NCI-H1105 (cell line): ENCODE results near the gene PHF12.
A peak's percentile ranks its signal among the peaks of the same experiment; 100 is the strongest.
"Not testable (repeated sequence)": the region's sequence is repeated elsewhere in the genome, so short reads cannot be mapped to it uniquely, and the experiment has no call there.

Source experiments
- DNase-seq: peaks from one replicate; lab custom pipeline; 2025; lab: John Stamatoyannopoulos, UW

PHF12 gene

GRCh38 chr17:28953444-28954118 is 2.3 kb upstream of the PHF12 start:
- DNase-seq: peak; percentile 40

- DNase-seq: peak; percentile 98
Observed at GRCh38 chr17:28951991-28952975, 965 bp upstream of the PHF12 start.

DNA sequence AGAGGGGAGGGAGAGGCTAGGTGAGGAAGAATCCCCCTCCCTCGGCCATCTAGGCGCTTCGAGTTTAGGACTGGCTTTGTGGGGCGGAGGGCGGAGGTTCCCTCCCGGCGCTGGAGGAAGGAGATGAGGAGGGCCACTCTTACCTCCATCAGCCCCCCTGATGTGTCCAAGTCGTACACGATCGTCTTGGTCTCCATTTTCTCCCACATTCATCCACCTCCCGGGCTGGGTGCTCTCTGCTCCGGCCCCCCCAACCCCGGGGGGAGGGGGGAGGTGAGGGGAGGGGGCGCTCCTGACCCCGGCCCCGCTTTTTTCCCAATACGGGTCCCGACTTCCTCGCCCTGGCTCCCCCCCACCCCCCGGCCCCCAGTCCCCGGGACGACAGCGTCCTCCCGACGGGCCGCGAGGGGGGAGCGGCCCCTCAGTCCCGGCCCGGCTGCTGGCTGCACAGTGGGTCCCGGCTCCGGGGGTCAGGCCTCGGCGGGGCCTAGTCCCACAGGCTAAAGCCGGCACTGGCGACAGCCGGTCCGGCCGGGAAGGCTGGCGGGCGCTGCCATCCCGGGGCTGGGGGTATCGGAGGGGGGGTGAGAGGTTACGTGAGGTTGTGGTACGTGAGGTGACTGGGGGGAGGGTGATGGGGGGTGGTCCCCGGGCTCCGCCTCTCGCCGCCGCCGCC is 428 bp downstream of the PHF12 start:
- DNase-seq: no peak

DNA sequence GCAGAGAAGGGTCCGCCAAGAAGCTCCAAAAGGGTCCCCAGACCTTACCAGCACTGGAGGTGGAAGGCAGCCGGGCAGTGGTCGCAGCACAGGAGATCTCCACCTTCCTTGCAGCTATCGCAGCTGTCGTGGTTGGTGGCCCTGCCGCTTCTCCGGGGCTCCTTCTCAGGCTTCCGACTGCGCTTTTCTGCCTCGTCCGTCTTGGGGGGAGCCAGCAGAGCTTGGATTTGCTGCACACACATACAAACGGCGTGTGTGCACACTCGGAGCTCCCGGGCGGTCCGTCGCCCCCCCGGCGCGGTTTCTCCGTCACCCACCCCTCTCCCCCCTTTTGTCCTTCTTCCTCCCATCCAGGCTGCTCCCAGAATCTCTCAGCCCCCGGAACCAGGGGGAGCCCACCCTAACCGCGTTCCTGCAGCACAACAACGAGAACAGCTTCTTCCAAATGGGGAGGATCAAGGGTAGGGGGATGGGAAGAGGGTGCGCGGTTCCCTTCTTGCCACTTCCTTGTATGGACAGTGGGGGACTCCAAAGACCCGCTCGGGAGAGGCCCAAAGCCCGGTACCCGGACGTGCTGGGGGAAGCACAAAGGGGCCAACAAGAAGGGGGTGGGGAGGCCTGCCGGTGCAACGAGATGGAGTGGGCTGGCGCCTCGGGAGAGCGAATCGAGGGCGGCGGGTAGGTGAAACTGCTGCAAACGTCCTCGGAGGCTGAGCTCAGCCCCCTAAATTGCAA is 1.1 kb downstream of the PHF12 start:
- DNase-seq: no peak

DNA sequence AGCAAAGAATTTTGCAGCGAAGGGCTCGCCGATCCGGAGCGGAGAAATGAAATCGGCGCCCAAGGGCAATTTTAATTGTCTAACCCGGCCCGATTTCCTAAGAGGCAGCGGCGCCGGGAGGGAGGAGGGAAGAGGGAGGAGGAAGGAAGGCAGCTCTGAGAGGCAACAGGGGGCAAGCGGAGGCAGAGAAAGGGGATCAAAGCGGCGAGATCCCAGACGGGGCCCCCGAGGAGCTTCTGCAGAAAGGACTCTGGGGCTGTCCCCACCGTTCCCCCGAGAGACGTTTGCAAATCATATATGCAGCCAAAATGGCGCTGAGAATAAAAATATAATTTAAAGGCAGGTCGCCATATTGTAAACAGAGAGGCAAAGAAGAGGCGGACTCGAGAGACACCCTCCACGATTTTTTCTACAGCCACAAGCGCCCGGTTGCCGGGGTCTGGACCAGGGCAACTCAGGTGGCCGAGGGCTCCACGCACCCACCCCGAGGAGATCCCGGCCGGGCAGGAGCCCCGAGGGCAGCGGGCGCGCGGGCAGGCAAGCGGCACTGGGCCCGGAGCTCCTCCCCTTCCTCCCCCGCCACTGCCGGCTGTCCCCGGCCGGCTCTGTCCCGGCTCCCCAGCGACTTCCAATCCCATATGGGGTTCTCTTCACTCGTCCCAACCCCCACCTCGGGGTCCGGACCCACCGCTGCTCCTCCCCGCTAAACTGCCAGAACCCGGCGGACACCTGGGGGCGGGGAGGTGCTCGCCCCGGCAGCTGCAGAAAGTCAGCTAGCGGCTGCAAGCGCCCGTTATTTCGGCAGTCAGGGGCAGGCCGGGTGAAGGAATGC is 1.9 kb downstream of the PHF12 start:
- DNase-seq: no peak

GRCh38 chr17:28948873-28949184 is 2.5 kb downstream of the PHF12 start:
- DNase-seq: peak; percentile 13

- DNase-seq: no peak
Observed at GRCh38 chr17:28948342-28948741, 3.0 kb downstream of the PHF12 start.

DNA sequence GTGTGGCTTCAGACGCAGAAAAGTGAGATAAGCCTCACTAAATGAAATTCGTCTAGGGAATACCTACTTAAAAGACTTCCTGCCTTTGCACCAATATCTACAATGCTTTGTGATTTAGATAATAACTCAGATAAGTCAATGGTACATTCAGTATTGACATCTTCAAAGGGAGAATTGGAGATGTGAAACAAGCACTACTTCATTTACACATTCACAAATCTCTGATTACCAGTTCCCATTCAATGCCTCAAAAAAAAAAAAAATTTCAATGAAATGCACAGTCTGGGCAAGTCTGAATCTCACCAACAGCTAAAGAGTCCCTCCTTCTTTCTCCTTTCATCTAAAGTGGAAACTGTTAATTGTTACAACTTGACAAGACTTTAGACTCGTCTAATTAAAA is 3.7 kb downstream of the PHF12 start:
- DNase-seq: no peak

GRCh38 chr17:28946239-28946638 is 5.1 kb downstream of the PHF12 start:
- no peak for DNase-seq

- no peak for DNase-seq
Observed at GRCh38 chr17:28944862-28945741, 6.2 kb downstream of the PHF12 start.

- no peak for DNase-seq
Observed at GRCh38 chr17:28944343-28944742, 7.0 kb downstream of the PHF12 start.

DNA sequence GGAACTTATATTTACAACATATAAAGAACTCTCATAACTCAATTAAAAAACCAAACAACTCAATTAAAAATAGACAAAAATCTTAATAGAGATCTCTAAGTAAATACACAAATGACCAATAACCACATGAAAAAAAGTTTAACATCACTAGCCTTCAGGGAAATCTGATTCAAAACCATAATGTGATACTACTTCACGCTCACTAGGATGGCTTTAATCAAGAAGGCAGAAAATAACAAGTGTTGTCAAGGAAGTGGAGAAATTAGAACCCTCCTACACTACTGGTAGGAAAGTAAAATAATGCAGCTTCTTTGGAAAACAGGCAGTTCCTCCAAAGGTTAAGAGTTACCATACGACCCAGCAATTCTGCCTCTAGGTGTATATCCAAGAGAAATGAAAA is 8.4 kb downstream of the PHF12 start:
- no peak for DNase-seq

DNA sequence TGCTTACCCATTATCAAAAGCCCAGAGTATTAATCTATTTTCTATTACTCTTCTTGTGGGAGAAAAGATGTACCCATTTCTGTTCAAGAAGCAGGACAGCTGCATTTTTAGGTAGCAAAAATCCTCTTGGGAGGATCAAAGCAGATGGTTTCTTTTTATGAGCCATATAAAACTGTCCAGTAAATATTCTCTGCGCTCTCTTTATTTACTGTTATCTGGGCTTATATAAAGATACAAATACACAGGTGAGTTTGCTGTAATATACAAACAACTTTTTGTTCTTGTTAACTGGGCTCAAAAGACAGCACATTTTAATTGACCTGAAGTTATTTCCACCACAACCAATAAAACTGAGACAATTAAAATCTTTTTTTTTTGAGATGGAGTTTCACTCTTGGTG is 10.1 kb downstream of the PHF12 start:
- no peak for DNase-seq

DNA sequence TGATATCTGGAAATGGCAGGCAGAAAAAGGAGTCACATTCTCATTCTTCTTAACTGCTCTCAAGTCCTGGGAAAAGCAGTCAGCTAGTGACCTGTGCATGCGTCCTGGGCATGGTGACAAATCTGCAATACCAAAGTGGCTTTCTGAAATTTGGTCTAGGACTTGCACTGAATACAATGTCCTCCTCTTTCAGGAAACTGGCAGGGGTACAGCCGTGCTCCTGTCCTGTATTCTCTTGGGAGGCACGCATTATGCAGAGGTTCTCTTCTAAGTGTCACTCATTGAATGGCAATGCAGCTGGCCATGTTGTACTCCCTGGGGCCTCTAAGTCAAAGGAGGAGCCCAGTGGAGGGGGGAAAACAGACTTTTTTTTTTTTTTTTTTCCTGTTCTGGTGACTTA is 10.6 kb downstream of the PHF12 start:
- no peak for DNase-seq

DNA sequence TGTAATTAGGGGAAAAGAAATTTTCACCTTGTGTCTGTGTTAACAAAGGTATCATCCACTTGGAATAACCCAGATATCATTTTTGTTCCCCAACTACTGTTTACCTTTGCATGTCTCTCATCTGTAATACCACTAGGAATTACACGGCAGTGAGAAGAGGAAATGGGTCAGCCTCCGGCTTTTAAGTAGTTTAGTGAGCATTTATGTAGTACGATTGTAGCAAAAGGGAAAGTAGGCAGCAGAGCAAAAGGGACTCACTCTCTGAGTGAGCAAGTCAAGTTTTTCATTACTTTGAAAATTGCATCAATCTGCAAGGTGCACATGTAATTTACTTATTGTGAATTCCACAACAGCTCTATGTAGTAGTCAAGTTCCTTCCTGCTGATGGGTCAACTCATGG is 11.2 kb downstream of the PHF12 start:
- no peak for DNase-seq

DNA sequence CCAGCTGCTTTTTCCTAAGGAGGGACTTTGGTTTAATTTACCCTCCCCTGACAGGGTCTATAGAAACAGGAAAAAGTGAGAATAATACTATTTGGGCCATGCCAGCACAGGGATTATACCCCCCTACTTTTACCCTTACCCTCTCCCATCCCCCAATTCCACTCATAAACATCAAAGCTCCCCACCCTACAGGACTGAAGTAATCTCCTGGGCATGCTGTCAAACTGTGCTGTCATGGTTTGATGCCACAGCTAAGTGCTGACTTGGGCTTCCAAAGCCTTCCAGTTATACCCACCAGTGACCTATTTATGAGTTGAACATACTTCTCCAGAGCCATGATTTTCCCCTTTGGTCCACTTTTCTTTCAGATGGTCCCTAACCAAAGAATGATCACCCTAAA is 12.8 kb downstream of the PHF12 start:
- no peak for DNase-seq

DNA sequence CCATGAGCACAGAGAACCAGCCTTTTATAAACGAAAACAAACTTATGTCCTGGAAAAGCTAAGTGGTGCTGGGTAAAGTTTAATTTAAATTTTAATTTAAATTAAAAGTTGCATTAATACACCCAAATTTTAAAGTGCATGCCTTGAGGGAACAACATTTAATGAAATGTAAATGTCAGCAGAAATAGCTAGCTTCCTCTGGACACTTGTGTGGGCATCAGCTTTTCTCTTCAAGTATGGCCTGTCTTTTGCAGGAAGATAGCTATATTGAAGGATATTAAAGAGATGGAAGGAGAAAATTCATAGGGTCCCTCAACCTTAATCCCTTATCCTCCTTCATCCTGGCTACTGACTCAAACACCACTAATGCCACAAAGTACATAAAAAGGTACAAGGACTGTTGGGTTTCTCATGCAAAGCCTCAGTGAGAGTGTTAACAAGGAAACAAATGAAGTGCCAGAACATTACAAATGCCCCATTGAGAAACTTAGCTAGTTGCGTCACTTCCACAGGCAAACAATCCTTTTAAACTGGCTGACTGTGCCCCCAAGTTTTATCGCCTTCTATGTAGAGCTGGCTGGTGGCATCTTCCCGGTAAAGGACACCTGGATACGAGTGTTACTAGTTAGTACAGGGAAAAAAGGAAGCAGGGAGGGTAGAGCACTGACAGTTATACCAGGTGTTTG is 14.1 kb downstream of the PHF12 start:
- no peak for DNase-seq

GRCh38 chr17:28935744-28936460 is 15.4 kb downstream of the PHF12 start:
- DNase-seq: no peak

- DNase-seq: not testable (repeated sequence)
Observed at GRCh38 chr17:28934508-28934907, 16.8 kb downstream of the PHF12 start.
